Mammary epithelial cell (primary cell): ENCODE results near the gene VPREB1.

Source experiments
- CTCF ChIP-seq, 2 donors: IDR thresholded peaks in 1 of 2; conservative IDR thresholded peaks in 1 of 2; 2 replicates each; pipeline ENCODE4 v1.5.1; 2011 to 2012; ENCODE audit warnings: inconsistent platforms in 2 of 2, low read length in 2 of 2, mild to moderate bottlenecking in 2 of 2, control low read depth in 1 of 2, low read depth in 1 of 2; ENCODE audit not compliant: insufficient read depth in 1 of 2; ENCODE audit errors: extremely low read depth in 1 of 2
- EZH2 ChIP-seq: IDR thresholded peaks from 2 replicates; pipeline ENCODE4 v1.6.1; 2012; ENCODE audit warnings: low read length, inconsistent platforms, borderline replicate concordance

- TF ChIP-seq CTCF (conservative IDR thresholded peaks at IDR 0.05 in 1 of 2, IDR thresholded peaks at IDR 0.05 in 1 of 2; ENCODE audit: extremely low read depth in 1 of 2, insufficient read depth in 1 of 2, low read depth in 1 of 2, low read length in 2 of 2) (no peak), EZH2 (no peak)
Measured at GRCh38 chr22:22199634-22200033, 45.0 kb upstream of the VPREB1 start.
